ENCODE data around the gene CHST11.
"Not testable (repeated sequence)": the region's sequence is repeated elsewhere in the genome, so short reads cannot be mapped to it uniquely, and the experiment has no call there.

CHST11 gene

DNA sequence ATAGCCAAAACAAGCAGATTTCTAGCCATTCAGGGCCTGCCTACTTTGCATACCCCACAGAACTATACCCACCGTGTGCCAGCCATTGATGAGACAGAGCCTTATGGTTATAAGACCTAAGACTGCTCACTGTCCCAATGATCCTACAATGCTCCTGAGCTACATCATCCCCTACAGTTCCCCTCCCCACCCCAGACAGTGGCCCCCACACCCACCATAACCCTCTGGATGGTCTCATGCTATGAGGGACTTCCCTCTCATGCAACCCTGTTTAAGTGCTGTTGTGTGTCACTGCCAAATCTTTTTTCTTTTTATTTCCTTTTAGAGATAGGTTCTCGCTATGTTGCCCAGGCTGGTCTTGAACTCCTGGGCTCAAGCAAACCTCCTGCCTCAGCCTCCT, 75.9 kb downstream of the CHST11 start:
- DNase-seq = no peak

DNA sequence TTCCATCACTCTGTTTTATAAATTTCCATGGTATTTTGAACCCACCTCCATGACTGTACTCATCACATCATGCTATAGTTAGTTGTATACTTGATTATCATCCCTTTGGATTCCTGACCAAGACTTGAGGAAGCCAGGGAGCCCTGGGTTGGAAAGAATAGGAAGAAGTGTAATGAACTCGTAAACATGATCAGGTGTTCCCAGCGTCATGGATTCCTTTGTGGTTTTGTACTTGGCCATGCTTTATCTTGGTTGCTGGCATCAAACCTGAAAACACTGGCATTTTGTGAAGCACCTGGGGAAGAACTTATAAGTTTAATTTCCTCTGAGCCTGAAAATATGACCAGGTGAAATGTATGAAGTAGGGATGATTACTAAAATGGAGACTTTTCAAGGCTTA, 76.4 kb downstream of the CHST11 start:
- DNase-seq = no peak

DNA sequence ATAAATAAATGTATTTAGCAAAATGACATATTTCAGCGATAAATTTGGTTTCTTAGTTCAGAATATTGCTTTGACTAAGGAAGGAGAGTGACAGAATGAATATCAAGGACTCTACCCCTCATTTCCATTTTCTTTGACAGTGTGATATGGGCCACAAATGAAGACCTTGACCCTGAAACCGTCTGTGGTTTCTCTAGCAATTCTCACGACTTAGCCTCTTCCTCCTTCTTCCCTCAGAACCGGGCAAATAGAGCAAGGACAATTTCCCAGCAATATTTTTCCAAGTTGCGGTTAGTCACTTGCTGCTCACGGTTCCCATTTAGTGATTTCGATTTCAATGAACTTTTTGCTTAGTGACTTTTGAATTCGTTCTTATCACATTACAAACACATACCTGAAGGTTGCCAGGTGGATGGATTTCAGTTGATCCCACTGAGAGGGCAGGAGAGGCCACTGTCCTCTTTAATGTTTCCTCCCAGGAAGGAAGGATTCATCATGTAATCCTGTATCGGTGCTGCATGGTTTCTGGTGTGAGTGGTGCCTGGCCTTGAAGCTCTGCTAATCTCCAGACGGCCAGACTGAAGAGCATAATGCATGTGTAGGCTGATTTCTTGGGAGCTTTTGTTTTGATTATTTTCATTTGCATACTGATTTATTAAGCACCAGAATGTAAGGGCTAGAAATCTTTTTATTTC, 77.6 kb downstream of the CHST11 start:
- no peak for DNase-seq

DNA sequence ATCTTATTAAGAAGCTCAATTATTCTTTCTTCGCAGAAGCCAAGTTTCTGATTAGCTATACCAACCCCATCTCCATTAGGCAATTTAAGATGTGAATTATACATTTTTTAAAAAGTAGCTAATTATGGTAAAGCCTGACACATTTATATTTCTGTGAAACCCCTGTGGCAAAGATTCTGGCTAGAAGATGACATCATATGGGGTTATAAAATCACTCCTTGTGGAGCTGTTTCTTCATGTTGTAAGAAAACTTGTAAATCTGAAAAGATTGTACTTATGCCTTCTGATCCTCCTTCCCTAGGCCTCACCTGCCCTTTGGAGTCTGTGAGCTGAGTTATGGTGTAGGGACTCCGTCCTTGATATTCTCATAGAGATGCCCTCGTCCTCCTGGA, 78.1 kb downstream of the CHST11 start:
- no peak for DNase-seq

DNA sequence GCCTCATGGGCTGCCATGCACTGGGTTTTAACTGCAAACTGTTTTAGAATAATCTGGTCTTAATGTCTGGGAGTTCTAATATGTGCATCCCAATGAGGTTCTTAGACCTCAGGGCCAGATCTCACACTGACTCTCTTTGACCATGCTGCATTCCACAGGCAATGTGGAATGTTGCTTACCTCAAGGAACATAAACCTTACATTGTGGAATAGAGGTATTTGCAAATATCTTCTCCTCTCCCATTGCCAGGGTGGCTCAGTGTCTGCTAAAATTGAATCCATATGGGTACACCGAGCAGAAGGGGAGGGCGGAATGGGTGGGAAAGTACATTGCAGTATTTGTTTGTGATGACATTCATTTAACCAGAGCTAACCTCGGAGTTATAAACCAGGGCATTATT, 78.6 kb downstream of the CHST11 start:
- no peak for DNase-seq

DNA sequence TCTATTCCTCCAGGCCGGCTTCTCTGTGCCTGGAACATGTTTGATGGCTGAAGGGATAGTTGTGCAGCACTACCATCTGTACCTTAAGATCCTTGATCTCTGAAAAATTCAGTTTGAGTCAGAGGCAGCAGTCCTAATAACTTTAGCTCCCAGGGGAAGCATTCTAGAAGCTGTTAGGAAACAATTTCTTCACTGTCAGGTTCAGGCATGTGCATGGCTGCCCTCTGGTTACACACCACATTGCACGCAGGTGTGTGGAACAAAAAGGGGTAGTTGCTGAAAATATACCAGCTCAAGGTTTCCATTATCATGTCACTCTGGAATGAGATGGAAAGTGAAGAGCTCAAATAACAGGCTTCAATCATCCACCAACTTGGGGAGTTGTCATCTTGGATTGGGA, 80.1 kb downstream of the CHST11 start:
- no peak for DNase-seq

DNA sequence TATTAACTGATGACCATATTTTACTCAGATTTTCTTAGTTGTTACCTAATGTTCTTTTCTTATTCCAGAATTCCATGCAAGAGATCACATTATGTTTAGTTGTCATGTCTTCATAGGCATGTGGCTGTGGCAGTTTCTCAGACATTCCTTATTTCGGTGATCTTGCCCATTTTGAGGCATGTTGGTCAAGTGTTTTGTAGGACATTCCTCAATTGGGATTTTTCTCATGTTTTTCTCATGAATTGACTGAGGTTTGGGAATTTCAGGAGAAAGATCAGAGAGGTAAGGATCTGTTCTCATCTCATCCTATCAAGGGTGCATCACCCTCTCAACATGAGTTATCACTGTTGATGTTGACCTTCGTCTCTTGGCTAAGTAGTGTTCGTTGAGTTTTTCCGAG, 81.3 kb downstream of the CHST11 start:
- DNase-seq = no peak

DNA sequence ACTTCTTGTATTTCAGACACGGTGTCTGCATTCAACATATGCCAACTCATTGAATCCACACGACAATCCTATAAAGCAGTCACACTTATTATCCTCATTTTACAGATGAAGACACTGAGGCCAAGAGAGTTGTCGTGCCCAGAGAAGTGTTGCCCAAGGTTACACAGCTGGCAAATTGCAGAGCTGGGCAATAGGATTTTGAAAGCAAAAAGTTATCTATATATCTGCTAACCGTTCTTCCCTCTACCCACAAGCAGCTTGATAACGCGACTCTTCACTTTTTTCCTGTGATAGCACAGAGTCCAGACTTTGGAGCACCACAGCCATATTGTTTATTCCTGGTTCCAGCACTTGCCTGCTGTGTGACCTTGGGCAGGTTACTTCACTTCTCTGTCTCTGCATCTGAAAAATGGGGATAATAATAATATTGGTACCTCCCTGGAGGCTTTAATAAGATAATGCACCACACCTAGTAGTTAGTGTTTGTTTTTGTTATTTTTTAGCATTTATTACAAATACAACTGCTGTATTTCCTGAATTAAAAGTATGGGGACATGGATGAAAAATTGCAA, 82.2 kb downstream of the CHST11 start:
- no peak for DNase-seq

DNA sequence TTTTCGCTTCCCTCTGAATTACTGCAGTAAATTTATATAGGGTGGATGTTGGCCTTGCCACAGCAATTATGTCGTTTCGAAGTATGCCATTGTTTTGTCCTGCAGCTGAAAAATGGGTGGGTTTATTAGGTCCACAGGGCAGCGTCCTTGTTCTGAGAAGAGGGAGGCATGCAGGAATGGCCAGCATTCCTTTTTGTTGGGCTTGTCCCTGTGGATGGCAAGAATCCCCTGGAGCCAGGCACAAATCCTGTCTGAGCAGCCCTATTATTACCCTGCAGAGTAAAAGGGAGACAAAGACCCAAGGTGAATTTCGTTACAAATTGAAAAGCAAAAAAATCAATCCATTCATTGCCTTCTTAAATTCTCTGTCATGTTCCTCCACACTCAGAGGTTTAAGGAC, 88.1 kb downstream of the CHST11 start:
- DNase-seq = no peak

DNA sequence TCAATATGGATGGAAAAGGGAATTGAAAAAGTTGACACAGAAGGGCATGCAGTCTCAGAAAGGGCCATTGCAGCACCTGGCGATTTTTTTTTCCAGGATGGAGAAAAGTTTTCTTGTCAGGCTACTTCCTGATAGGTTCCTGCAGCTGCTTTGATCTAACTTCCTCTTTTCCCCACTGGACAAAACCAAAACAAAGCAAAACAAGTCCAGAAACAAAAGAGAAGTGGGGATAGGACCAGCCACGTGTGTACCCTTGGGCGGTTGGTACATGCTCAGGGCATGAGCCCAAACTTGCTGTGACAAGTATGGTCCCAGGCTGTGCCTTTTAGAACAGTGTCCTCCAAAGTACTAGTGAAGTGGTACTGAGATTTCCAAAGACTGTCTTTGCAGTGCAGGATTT, 89.8 kb downstream of the CHST11 start:
- DNase-seq = no peak

DNA sequence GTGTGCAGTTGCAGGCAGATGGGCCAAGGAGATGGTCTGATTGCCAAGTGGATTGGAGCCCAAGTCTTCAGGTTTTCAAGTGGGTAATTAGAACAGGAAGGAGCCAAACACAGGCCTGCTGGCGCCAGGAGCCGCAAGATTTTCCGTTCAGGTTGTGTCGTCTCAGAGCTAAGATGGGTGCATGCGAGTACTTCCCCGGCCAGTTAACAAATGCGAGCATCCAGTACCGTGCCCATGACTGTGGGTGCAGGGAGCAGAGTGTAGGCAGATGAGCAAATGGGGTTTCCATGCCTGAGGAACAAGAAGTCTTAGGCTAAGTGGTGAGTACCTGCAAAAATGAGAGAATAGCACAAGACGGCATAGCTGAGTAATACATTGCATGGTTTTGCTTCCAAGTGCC, 90.5 kb downstream of the CHST11 start:
- DNase-seq = no peak

DNA sequence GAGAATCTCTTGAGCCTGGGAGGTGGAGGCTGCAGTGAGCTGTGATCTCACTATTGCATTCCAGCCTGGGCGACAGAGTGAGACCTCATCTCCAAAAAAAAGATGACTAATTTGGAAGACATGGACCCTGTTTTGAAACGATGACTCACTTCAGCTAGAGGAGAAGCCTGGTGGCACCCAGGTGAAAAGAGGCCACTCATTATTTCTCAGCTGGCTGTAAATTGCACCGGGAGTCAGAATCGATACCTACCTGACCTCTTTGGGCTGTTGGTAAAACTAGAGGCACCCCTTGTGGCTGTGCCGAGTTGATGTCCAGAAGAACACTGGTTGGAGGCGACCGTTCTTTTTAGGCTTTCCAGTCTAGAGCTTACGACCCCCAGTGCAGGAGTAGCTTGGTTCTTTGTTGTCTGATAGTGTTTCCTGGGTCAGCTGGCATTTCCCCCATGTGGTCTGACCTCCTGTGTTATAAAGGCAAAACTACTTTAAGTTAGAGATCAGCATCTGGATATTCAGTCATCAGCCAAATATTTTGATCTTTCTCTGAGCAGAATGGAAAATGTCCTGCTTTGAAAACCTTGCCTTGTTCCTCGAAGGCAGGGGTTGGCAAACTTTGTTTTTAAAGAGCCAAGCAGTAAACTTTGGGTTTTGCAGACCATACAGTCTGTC, 93.2 kb downstream of the CHST11 start:
- no peak for DNase-seq

DNA sequence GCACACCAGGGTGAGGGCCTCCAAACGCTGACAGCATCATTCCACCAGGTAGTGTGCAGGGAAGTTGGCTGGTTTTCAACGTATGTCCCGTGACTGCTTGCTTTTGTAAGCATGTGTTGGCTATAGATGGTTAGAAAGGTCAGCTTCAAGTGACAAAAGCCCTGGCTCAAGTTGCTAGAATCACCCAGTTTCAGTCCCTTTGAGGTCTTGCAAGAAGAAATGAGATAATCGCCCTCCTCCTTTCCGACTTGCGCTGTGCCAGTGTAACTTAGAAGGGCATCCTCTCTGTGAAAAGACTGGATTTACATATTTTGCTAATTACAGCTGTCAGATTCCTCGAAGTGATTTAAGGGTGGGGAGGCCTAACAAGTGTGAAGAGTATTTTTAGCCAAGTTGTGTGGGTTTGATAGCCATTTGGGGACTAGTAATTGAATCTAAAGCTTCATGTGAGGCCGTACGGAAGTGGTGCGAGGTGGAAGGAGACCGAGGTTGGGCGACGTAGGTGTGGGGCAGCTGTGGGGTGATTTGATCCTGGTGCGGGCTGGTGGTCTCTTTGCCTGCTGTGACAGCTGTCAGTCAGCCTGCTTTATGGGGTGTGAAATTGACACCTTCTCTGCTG, 94.7 kb downstream of the CHST11 start:
- no peak for DNase-seq

DNA sequence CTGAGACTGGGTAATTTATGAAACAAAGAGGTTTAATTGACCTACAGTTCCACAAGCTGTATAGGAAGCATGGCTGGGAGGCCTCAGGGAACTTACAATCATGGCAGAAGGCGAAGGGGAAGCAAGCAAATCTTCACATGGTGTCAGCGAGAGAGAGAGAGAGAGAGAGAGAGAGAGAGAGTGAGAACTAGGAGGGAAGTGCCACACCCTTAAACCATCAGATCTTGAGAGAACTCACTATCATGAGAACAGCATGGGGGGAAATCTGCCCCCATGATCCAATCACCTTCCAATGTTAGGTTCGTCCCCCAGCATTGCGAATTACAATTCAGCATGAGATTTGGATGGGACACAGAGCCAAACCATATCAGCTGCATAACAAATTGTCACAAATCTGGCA, 96.7 kb downstream of the CHST11 start:
- no peak for DNase-seq

DNA sequence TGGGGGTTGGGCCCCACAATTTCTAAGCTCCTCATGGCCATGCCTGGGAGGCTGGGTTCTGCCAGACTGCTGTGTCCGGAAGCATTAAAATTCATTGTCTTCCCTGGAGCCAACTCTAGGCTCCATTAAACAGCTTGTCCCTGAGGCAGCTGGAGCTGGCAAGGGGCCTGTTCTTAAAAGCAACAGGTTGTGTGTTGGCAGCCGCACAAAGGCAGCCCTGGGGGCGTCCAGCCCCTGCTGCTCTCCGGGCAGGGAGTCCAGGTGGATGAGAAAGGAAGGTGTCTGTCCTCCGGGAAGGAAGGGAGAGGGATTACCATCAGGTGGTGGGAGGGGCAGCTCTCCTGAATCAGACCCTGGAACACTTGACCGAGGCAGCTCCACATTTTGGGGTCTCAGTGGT, 98.9 kb downstream of the CHST11 start:
- no peak for DNase-seq

DNA sequence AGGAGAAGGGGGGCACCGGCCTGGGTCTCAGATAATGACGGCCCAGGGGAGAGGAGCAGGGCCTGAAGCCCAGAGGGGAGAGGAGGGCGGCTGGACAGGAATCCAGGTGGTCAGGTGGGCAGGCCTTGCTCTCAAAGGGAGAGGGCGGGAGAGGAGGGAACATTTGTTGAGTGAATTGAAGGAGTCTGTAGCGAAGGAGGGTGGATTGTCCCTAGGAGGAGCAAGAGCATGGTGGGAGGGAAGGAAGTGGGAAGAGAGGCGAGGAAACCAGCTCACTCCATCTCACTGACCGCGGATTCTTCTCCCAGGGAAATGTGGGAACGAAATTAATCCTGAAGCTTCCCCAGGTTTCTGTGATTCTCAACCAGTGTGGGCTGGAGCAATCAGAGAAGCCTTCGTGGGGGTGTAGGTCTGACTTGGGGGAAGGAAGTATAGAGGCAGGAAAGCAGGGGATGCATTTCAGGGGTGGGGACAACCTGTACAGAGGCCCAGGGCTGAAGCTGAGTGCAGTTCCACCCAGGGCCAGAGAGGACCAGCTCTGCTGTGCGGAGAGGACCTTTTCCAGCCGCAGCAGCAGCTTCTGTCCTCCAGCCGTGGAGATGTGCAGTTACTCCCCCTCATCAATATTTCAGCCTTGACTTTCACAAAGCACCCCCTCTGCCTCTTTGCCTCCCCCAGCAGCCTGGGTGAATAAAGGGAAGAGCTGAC, 100.9 kb downstream of the CHST11 start:
- no peak for DNase-seq

DNA sequence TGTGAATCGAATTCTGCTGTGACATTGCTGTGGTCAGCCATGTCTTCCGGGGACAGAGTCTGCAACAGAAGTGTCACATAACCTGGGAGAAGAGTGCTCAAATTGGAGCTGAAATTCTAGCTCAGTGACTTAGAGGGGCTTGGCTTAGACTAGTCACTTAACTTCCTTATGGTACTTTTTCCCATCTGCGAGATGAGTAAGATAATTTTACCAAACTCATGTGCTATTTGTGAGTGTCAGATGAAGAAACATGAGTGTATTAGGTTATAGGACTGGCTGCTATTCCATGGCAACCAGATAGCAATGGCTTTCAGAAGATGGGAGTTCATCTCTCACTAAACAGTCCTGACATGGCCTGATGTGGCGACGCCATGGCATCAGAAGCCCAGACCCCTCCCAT, 104.1 kb downstream of the CHST11 start:
- no peak for DNase-seq

DNA sequence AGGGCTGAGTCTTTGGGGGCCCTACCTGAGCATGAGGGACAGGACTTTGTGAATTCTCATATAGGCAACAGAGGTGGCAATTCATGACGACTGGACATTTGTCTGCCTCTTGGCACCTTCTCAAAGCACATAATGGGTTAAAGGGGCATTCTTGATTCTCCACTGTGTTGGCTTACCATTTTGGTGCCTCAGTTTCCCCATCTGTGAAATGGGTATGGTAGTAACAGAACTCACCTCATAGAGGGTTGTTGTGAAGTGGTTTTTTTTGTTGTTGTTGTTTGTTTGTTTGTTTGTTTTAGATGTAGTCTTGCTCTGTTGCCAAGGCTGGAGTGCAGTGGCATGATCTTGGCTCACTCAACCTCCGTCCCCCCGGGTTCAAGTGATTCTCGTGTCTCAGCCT, 106.0 kb downstream of the CHST11 start:
- DNase-seq = no peak

DNA sequence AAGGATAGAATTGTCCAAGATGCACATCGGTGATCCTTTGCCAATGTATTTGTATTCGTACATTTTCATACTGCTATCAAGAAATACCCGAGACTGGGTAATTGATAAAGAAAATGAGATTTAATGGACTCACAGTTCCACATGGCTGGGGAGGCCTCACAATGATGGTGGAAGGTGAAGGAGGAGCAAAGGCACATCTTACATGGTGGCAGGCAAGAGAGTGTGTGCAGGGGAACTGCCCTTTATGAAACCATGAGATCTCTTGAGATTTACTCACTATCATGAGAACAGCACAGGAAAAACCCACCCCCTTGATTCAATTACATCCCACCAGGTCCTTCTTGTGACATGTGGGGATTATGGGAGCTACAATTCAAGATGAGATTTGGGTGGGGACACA, 107.9 kb downstream of the CHST11 start:
- DNase-seq = not testable (repeated sequence)

DNA sequence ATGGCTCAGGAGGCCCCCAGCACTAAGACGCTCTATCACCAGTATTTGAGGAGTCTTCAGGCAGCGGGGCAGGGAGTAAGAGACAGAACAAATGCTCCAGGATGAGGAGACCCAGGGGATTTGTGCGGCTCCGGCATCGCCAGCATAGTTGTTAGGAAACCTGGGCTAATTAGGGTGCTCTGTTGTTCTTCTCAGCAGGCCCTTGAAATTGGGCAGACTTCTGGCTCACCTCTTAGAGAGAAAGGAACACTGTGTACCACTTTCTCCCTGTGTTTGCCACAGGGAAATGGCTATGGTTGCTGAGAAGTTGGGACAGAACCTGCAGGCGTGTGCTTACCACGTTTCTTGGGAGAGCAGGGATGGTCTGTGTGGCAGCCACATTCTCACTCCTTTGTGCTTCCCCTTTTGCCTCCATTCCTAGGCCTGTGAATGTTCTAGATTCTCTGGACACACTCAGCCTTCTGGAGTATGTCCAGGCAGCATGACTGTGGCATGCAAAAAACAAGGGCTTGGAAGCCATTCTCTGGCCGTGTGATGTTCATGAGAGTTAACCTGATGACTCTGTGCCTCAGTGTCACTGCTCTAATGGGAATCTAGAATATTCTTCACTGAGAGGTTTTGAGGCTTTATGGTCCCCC, 109.0 kb downstream of the CHST11 start:
- DNase-seq = no peak

DNA sequence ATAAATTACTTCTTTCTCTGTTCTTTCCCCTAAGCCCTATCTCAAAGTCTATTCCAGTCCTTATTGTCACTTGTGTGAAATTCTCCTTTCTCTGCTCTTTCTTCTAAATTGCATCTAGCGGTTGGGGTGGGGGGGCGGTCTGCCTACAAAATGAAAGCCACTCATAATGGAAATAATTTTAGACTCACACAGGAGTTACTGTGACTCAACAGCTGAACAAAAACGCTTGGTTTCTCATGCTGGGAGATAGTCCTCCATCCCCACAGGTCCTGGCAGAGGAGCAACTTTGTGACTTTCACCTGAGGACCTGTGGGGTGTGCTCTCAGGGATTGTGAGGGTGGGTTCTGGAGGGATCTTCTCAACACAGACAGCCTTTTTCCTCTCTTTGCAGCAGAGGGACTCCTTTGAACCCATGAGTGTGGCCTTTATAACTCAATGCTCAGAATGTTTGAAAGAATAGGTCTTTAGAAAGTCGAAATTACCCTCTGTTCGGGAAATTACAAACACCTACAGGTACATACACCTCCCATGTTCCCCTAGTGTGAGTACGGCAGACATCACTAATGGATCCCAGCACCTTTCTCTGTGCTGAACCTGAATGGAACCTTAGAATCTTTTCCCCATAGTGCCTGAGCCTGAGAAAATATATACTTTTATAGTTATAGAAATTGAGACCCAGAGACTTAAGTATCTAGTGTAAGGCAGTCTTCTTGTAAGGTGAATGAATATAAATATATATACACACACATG, 109.7 kb downstream of the CHST11 start:
- no peak for DNase-seq

DNA sequence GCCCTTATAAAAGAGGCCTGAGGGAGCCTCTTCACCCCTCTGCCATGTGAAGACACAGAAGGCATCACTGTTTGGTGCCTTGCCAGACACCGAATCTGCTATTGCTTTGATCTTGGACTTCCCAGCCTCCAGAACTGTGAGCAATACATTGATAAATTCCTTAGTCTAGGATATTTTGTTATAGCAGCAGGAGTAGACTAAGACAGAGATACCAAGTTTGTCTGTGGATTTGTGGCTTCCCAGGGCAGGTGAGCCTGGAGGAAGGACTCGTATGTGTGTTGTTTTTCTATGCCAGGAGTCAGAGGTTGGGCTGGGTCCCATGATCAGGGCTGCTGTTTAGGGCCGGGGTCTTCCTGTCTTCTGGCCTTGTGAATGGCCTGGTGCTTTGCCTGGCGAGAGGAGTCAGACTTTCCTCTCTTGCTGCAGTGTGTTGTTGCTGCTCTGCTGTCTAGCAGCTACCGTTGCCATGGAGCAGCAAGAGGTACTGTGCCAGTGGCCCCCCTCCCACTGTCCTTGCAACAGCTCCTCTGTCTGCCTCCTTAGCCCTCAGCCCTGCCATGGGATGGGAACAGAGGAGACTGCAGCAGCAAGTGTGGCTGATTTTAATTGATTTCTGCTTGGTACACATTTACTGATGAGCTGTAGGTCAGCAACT, 111.2 kb downstream of the CHST11 start:
- no peak for DNase-seq

All from CD4-positive, alpha-beta T cell treated with Interleukin-10 for 1 hour (primary cell).